HG03097 (cell line): ENCODE data around the gene SPC24.
A peak's percentile ranks its signal among the peaks of the same experiment; 100 is the strongest.

Experiments used
- ATAC-seq: cut with Tn5 transposase; IDR thresholded peaks from one replicate; pipeline ENCODE4 v1.9.1; 2021; ENCODE audit not compliant: unreplicated experiment, low FRiP score

The SPC24 gene, protein sequence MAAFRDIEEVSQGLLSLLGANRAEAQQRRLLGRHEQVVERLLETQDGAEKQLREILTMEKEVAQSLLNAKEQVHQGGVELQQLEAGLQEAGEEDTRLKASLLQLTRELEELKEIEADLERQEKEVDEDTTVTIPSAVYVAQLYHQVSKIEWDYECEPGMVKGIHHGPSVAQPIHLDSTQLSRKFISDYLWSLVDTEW

DNA sequence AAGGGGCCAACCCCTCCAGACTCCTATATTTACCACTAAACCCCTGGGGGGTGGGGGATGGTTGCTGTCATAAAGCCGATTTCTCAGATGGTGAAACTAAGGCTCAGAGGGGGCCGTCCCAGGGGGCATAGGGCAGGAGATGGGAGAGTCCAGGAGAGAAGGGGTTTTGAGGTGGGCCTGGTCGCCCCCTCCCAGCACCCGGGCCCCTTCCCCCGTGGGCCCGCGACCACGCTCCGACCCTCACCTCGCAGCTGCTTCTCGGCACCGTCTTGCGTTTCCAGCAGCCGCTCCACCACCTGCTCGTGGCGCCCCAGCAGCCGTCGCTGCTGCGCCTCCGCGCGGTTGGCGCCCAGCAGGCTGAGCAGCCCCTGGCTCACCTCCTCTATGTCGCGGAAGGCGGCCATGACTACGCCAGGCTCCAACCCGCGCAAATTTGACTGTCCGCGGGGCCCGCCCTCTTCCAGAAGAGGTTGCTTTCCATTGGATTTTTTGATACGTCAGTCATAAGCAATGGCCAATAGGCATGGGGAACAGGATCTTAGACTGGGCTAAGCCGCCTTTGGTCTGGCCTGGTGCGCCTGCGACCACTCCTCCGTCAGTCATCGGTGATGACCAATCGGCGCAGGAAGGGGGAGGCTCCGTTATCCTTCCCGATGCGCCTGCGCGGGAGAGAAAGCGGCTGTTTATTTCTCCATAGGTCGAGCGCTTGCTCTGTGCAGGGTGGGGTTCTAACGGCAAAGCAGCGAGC lies at the start of gene SPC24:
TSS of gene SPC24 (minus strand) at position 410 of the 748 bp plus-strand sequence. CDS start at position 404, 6 bp downstream.
- peak; percentile 98 for ATAC-seq

GRCh38 chr19:11204943-11205349 lies 49.4 kb upstream of the SPC24 start:
- no peak for ATAC-seq

DNA sequence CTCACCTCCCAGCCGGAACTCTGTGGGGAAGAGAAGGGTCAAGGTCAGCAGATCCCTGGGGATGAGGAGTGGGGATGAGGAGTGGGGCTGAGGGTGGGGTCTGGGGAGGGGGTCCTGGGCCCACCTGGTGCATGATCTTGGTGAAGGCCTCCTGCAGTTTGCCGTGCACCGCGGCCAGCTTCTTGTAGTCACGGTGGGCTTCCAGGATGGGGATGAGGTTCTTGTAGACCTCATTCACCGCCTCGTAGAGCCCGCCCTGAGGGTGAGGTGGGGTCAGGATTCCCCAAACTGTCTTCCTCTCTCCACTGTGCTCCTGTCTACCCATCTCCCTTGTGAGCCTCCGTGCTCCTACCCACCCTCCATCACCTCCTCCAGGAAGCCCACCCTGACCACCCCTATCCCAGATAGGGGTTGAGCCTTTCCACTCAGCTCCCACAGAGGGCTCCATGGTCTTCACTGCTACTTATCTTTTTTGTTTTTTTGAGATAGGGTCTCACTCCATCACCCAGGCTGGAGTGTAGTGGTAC lies 48.6 kb upstream of the SPC24 start:
- ATAC-seq, result no peak

- ATAC-seq, result no peak
Measured at GRCh38 chr19:11203194-11204075, 47.9 kb upstream of the SPC24 start.

DNA sequence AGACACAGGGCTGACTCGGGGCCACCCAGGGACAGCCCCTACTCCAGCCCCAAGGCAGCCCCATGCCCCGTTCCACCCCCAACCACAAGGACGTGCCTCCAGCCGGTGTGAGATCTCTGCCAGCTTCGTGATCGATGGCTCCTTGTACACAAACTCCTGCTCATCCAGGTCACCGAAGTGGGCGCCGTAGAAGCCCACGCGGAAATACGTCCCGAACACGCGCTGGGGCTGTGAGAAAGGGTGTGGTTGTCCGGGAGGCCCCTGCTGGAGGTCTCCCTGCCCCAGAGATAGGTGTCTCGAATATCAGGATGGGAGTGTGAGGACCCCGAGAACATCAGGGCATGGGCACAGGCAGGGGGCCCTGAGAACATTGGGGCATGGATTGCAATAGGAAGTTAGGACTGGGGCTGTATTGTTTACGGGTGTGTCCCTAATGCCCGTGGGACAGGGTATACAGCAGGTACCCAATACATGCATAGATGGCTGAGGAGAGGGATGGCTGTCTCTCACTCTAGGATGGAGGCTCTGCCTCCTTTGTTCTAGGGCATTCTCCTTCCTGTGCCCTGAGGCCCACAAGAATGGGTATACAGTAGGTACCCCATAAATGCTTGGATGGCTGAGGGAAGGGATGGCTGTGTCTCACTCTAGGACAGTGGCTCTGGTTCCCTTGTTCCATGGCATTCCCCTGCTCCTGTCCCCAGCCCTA lies 47.1 kb upstream of the SPC24 start:
- ATAC-seq, result no peak

DNA sequence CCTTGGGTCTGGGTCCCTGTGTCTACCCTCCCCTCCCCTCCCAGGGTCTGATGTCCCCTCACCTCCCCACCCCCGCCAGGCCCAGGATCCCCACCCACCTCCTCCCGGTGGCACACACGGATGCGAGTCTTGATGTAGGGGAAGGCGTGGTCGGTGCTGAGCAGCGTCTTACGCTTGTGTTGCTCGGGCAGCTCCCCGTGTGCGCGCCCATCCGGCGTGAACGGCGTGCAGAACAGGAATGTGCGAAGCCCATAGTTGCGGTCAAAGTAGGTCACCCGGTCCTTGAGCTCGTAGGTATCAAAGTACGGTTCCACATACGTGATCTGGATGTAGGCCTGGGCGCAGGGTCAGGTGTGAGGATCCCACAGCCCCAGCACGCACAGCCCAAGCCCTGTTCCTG lies 46.2 kb upstream of the SPC24 start:
- ATAC-seq, result no peak

DNA sequence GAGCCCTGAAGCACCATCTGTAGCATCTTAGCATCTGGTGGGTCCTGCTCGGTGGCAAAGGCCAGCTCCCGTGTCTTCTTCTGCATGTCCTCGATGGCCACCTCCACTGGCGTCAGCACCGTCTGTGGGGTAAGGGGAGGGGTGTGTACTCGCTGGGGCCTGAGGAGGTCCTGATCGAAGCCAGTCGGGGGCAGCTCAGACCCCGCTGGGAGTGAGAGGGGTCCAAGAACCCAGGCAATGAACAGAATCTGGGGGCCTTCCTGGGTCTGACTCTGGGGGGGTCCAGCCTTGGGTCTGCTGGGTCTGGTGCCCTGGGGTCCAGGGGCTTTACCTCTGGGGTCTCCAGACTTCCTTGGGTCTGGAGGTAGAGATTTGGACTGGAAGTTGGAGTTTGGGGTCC lies 45.3 kb upstream of the SPC24 start:
- no peak for ATAC-seq

GRCh38 chr19:11200015-11200574 lies 44.5 kb upstream of the SPC24 start:
- ATAC-seq, result no peak

- ATAC-seq, result no peak
Measured at GRCh38 chr19:11199517-11199916, 43.9 kb upstream of the SPC24 start.

DNA sequence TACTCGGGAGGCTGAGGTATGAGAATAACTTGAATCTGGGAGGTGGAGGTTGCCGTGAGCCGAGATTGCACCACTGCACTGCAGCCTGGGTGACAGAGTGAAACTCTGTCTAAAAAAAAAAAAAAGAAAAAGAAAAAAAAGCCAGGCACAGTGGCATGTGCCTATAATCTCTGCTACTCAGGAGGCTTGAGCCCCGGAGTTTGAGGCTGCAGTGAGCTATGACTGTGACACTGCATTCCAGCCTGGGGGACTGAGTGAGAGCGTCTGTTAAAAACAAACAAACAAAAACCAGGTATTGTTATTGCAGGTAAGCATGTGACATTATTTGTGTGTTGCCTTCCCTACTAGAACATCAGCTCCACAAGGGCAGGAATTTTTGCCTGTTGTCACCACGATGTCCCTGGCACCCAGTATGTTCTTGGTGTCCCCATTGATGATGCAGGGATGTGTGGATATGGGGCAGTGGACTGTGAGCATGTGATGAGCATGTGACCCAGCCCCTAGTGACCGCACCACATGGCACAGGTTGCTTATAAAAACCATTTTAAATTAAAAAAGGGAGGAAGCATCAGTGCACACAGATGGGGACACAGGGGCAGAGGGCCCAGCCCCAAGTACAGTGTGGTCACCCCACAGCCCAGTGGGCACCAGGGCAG lies 43.3 kb upstream of the SPC24 start:
- ATAC-seq, result no peak

- ATAC-seq, result no peak
Measured at GRCh38 chr19:11198175-11198534, 42.6 kb upstream of the SPC24 start.

- peak; percentile 59 for ATAC-seq
Measured at GRCh38 chr19:11197291-11198174, 42.0 kb upstream of the SPC24 start, which contains the start of gene KANK2. TSS of gene KANK2 (minus strand) at chr19:11197545. CDS start at chr19:11194511, 3,034 bp downstream.

GRCh38 chr19:11196406-11197287 lies 41.1 kb upstream of the SPC24 start:
- ATAC-seq, result no peak

GRCh38 chr19:11195681-11196080 lies 40.1 kb upstream of the SPC24 start:
- no peak for ATAC-seq

GRCh38 chr19:11194656-11195558 lies 39.3 kb upstream of the SPC24 start:
- no peak for ATAC-seq

GRCh38 chr19:11194173-11194572 lies 38.6 kb upstream of the SPC24 start:
- ATAC-seq, result no peak
